K562 (cell line): Measurements from ENCODE around the gene NSUN2. TPM values are rescaled to one million over a fixed set of nuclear protein-coding genes. Genes with fewer than 3 reads are reported as not detected.

ENCODE experiments used
- CTCF ChIP-seq, 3 experiments: IDR thresholded peaks in 2 of 3; conservative IDR thresholded peaks in 1 of 3; 2 replicates each; pipeline ENCODE4 v1.5.1; 2011 to 2012; ENCODE audit warnings: low read length in 3 of 3, mild to moderate bottlenecking in 3 of 3, control low read depth in 2 of 3, improper control_type of control experiment in 1 of 3, inconsistent platforms in 1 of 3, low read depth in 1 of 3, mixed read lengths in 1 of 3, moderate library complexity in 1 of 3; ENCODE audit not compliant: insufficient read depth in 2 of 3
- EGR1 ChIP-seq: fragments of 450-650 bp; conservative IDR thresholded peaks from 2 replicates; pipeline ENCODE4 v1.6.1; 2017; ENCODE audit warnings: mild to moderate bottlenecking
- JUN ChIP-seq, 2 experiments: sonication (generic) in 1 of 2; formaldehyde crosslinking in 1 of 2; IDR thresholded peaks; 2 replicates each; pipeline versions ENCODE4 v1.6.1 to v1.8.0; 2012 to 2022; ENCODE audit warnings: borderline replicate concordance in 2 of 2, mild to moderate bottlenecking in 2 of 2, improper control_type of control experiment in 1 of 2, low read depth in 1 of 2, low read length in 1 of 2, missing genetic modification reagents in 1 of 2
- MAZ ChIP-seq, 2 experiments: fragments of 450-650 bp in 1 of 2; sonication (generic) in 1 of 2; formaldehyde crosslinking; IDR thresholded peaks in 1 of 2; conservative IDR thresholded peaks in 1 of 2; 2 replicates each; pipeline versions ENCODE4 v1.4.0 to v1.5.0; 2020; ENCODE audit warnings: mild to moderate bottlenecking in 1 of 2, missing genetic modification reagents in 1 of 2
- MCM5 ChIP-seq: fragments of 450-650 bp; IDR thresholded peaks from 2 replicates; pipeline ENCODE4 v1.6.1; 2016; ENCODE audit warnings: low read depth
- POLR2AphosphoS5 ChIP-seq: IDR thresholded peaks from 2 replicates; pipeline ENCODE4 v1.6.1; 2011; ENCODE audit warnings: mild to moderate bottlenecking, low read depth, low read length, moderate library complexity; ENCODE audit not compliant: control insufficient read depth, insufficient read depth
- RNF2 ChIP-seq: sonication (generic); IDR thresholded peaks from 2 replicates; pipeline ENCODE4 v1.6.1; 2016
- SAFB ChIP-seq: fragments of 200-400 bp; formaldehyde crosslinking; IDR thresholded peaks from 2 replicates; pipeline ENCODE4 v1.6.1; 2017; ENCODE audit warnings: low read depth, low read length, borderline replicate concordance
- SP1 ChIP-seq: sonication (generic); formaldehyde crosslinking; IDR thresholded peaks from 2 replicates; pipeline ENCODE4 v1.8.1; 2022; ENCODE audit warnings: mild to moderate bottlenecking, missing genetic modification reagents
- TEAD1 ChIP-seq, 2 experiments: fragments of 450-650 bp in 1 of 2; sonication (generic) in 1 of 2; formaldehyde crosslinking; IDR thresholded peaks; 2 replicates each; pipeline versions ENCODE4 v1.4.0 to v1.8.0; 2020 to 2022; ENCODE audit warnings: mild to moderate bottlenecking in 2 of 2, missing genetic modification reagents in 1 of 2
- ZNF41 ChIP-seq: fragments of 250-450 bp; sonication (Bioruptor Pico); conservative IDR thresholded peaks from 2 replicates; pipeline ENCODE4 v1.4.0; 2020; ENCODE audit warnings: mild to moderate bottlenecking
- ZNF589 ChIP-seq: fragments of 200-800 bp; sonication (Bioruptor generic); IDR thresholded peaks from 2 replicates; pipeline ENCODE4 v1.6.1; 2016; ENCODE audit warnings: low read depth, missing genetic modification characterization, missing compliant biosample characterization
- polyA plus RNA-seq, 8 experiments: library from polyadenylated mRNA; depleted of rRNA in 4 of 8; stranded (reverse) in 5 of 8; unstranded in 3 of 8; fragments of >200 nt; fragmentation: Nextera tagmentation in 2 of 8; fragmentation: Illumina TruSeq in 1 of 8; extraction: Ambion mirVana in 2 of 8; extraction: Trizol in 1 of 8; gene quantifications; 2 replicates each; pipeline versions ENCODE4 v1.2.1 to v1.2.3, GENCODE V29; 2011 to 2014; ENCODE audit warnings: inconsistent platforms in 1 of 8, missing spikeins in 1 of 8
- total RNA-seq, 7 experiments: library from RNA; depleted of rRNA in 6 of 7; stranded (reverse); fragments of >200 nt in 6 of 7; fragmentation: Illumina TruSeq in 2 of 7; extraction: Trizol in 2 of 7; gene quantifications; 2 replicates each; pipeline versions ENCODE4 v1.2.1 to v1.2.3, GENCODE V29; 2011 to 2021; ENCODE audit warnings: low replicate concordance in 1 of 7
- TF ChIP-seq, protein P1 (sequence below): fragments of 250-450 bp; sonication (Bioruptor Pico); IDR thresholded peaks from 2 replicates; pipeline ENCODE4 v1.4.0; 2020
- TF ChIP-seq, protein P2 (sequence below), 2 experiments: fragments of 450-650 bp; formaldehyde crosslinking in 1 of 2; IDR thresholded peaks; 2 replicates each; pipeline versions ENCODE4 v1.4.0 to v1.6.1; 2014 to 2020; ENCODE audit warnings: mild to moderate bottlenecking in 2 of 2, borderline replicate concordance in 1 of 2, low read depth in 1 of 2

The NSUN2 gene
- total and polyA plus RNA-seq, 9 of the 15 experiments (the other 6 are each of a cell fraction or from before 2014, with no cell fraction given): 9.2 to 167 (median 127) TPM

DNA sequence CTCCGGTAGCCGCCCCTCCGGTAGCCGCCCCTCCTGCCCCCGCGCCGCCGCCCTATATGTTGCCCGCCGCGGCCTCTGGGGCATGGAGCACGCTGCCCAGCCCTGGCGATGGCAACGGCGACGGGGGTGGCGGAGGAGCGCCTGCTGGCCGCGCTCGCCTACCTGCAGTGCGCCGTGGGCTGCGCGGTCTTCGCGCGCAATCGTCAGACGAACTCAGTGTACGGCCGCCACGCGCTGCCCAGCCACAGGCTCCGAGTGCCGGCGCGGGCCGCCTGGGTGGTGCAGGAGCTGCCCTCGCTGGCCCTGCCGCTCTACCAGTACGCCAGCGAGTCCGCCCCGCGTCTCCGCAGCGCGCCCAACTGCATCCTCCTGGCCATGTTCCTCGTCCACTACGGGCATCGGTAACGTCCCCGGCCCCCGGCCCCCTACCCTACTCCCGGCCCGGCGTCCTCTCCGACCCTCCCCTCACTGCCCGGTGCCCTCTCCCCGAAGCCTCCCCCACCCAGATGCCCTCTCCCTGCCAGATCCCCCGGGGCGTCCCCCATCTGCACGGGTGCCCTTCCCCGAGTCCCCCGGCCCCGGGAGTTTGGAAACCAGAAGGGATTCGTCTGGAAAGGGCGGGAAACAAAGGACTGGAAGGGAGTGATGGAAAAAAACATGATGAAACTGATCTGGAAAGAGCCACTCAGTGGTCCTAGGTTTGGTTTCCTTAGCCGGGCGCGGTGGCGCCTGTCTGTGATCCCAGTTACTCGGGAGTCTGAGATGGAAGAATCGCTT is 813 bp upstream of the NSUN2 start (continued):
- TF ChIP-seq SAFB (peak; percentile 50; the same call in 1 of the 2 replicates), JUN (IDR thresholded peaks at IDR 0.05; ENCODE audit: borderline replicate concordance, low read depth, low read length) (no peak), JUN (CRISPR knock-in tag; IDR thresholded peaks at IDR 0.05; ENCODE audit: borderline replicate concordance) (0 out of 2 replicates have a peak, but pooled peaks have one; percentile 53), TEAD1 (CRISPR knock-in tag; IDR thresholded peaks at IDR 0.05) (peak in 1 of 2 experiments; percentile 41; a peak in 1 of 4 replicates), EGR1 (0 out of 2 replicates have a peak, but pooled peaks have one; percentile 28), RNF2 (0 out of 2 replicates have a peak, but pooled peaks have one; percentile 16), MCM5 (no peak), ZNF41 (CRISPR knock-in tag) (no peak), SP1 (peak; percentile 34; the same call in 1 of the 2 replicates), ZNF589 (CRISPR knock-in tag) (no peak), MAZ (CRISPR knock-in tag; conservative IDR thresholded peaks at IDR 0.05 in 1 of 2, IDR thresholded peaks at IDR 0.05 in 1 of 2) (peak in 1 of 2 experiments; percentile 38; a peak in 1 of 4 replicates), POLR2AphosphoS5 (no peak), CTCF (IDR thresholded peaks at IDR 0.05 in 2 of 3, conservative IDR thresholded peaks at IDR 0.05 in 1 of 3; ENCODE audit: insufficient read depth in 2 of 3, low read depth in 1 of 3, low read length in 3 of 3) (peak in 1 of 3 experiments; percentile 5; a peak in 1 of 6 replicates)
- TF ChIP-seq, protein P1, sequence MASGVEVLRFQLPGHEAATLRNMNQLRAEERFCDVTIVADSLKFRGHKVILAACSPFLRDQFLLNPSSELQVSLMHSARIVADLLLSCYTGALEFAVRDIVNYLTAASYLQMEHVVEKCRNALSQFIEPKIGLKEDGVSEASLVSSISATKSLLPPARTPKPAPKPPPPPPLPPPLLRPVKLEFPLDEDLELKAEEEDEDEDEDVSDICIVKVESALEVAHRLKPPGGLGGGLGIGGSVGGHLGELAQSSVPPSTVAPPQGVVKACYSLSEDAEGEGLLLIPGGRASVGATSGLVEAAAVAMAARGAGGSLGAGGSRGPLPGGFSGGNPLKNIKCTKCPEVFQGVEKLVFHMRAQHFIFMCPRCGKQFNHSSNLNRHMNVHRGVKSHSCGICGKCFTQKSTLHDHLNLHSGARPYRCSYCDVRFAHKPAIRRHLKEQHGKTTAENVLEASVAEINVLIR (CRISPR knock-in tag): no peak
- TF ChIP-seq, protein P2, sequence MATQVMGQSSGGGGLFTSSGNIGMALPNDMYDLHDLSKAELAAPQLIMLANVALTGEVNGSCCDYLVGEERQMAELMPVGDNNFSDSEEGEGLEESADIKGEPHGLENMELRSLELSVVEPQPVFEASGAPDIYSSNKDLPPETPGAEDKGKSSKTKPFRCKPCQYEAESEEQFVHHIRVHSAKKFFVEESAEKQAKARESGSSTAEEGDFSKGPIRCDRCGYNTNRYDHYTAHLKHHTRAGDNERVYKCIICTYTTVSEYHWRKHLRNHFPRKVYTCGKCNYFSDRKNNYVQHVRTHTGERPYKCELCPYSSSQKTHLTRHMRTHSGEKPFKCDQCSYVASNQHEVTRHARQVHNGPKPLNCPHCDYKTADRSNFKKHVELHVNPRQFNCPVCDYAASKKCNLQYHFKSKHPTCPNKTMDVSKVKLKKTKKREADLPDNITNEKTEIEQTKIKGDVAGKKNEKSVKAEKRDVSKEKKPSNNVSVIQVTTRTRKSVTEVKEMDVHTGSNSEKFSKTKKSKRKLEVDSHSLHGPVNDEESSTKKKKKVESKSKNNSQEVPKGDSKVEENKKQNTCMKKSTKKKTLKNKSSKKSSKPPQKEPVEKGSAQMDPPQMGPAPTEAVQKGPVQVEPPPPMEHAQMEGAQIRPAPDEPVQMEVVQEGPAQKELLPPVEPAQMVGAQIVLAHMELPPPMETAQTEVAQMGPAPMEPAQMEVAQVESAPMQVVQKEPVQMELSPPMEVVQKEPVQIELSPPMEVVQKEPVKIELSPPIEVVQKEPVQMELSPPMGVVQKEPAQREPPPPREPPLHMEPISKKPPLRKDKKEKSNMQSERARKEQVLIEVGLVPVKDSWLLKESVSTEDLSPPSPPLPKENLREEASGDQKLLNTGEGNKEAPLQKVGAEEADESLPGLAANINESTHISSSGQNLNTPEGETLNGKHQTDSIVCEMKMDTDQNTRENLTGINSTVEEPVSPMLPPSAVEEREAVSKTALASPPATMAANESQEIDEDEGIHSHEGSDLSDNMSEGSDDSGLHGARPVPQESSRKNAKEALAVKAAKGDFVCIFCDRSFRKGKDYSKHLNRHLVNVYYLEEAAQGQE (IDR thresholded peaks at IDR 0.05; ENCODE audit: borderline replicate concordance): no peak
- TF ChIP-seq, protein P2 (CRISPR knock-in tag; IDR thresholded peaks at IDR 0.05; ENCODE audit: low read depth): 0 out of 2 replicates have a peak, but pooled peaks have one; percentile 28
